HG02970 (cell line): Measurements from ENCODE around the gene MATK.

ENCODE experiments used
- ATAC-seq: cut with Tn5 transposase; IDR thresholded peaks from one replicate; pipeline ENCODE4 v1.9.1; 2021; ENCODE audit warnings: mild to moderate bottlenecking, moderate library complexity, moderate number of reproducible peaks; ENCODE audit not compliant: unreplicated experiment, low FRiP score

MATK gene

DNA sequence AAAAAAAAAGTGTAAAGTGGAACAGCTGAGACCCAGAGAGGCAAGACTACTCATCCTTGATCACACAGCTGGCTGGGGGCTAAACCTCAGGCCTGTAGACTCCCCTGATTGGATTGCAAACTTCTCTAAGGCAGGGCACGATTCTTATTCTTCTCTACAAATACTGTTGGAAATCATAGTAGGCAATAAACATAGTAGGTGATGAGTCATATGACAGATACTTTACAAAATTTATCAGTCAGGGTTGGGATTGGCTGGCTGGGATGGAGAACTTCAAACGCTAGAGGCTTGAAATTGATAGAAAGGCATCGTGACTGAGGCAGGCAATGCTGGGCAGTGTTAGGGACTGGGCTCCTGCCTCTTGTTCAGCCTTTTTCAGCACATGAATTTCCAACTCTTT, 5.9 kb upstream of the MATK start:
- ATAC-seq = no peak

DNA sequence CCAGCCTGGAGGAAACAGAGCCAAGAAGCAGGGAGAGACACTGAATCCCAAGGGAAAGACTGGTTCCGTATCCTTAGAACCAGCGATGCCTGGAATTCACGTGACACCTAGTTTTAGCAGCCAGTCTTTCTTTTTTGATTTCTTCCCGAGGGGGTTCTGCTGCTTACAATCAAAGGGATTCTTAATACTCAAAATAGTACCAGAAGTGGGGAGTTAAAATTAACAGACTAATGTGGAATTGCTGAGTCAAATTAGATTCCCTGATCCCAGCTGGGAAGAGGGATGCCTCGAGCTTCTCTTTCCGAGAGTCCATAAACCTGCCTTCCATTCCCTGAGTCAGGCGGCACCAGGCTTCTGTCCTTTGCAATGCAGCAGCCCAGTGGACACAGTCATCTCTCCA, 4.8 kb upstream of the MATK start:
- ATAC-seq = no peak

DNA sequence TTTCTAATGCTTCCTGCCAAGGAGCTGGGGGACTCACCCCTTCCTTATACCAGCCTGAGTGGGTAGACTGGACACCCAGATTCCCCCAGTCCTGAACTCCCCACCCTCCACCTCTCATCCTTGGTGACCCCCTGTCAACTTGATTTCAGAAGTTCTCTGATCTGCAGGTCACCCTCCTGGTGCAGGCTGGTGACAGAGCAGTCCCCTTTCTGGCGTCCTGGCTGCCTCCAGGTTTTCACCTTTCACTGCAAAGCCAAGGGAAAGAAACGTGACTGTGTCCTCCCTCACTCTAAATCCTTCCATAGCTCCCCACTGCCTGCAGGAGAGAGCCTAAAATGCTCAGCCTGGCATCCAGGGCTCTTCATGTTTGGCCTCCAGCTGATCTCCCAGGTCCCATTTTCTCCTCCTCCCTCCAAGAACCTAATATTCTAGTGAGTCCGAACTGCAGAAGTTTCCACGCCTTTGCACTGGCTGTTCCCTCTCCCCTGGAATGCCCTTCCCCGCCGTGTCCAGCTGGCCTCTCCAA, 4.1 kb upstream of the MATK start:
- ATAC-seq = no peak

DNA sequence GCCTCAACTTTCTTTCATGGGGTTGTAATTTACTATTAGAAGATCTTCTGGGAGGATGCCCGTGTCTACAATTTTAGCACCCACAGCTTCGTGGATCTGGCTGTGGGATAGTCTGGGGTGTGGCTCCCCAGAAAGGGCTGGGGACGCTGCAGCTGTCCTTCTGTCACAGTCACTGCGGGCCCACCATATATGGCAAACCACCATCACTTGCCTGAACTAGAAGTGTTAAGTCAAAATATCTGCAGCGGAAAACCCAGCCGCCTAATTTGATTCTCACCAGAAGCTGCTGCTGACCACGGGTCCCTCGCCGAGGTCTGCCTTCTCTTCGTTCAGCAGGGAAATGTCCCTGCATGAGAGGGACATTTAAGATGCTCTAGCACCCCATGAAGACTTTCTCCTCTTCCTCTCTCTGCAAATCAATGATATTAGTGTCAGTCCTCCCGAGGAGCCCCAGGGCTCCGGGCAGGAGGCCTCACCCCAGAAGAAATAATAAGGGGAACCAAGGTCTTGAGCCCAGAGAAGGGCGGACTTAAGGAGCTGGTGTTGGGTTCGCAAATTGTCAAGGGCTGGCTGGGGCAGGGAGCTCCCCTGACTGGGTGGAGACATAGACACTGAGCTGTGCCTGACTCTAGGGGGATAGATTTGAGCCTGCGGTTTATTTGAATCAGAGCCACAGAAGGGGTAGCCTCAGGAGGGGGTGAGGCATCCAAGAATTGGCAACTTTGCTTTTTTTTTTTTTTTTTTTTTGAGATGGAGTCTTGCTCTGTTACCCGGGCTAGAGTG, 3.0 kb upstream of the MATK start:
- ATAC-seq = no peak

DNA sequence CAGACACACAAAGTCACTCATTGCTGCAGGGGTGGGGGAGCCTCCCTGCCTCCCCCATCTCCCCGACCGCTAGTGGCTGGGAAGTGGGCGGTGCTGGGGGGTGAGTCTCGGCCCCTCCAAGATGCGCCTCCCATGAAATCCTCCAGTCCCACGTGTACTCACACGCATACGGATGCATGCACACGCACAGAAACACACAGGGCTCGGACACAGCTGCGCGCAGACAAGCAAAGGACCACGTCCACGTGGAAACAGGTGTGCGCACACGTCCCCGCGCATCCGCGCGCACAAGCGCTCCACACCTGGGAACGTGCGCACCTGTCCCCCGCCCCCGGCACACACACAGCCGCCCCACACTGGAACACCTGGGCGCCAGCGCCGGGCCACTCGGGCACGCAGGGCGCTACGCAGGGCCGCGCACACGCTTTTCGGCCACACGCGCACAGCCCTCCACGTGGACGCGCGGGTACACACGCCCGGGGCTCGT, 687 bp downstream of the MATK start:
- ATAC-seq = no peak

DNA sequence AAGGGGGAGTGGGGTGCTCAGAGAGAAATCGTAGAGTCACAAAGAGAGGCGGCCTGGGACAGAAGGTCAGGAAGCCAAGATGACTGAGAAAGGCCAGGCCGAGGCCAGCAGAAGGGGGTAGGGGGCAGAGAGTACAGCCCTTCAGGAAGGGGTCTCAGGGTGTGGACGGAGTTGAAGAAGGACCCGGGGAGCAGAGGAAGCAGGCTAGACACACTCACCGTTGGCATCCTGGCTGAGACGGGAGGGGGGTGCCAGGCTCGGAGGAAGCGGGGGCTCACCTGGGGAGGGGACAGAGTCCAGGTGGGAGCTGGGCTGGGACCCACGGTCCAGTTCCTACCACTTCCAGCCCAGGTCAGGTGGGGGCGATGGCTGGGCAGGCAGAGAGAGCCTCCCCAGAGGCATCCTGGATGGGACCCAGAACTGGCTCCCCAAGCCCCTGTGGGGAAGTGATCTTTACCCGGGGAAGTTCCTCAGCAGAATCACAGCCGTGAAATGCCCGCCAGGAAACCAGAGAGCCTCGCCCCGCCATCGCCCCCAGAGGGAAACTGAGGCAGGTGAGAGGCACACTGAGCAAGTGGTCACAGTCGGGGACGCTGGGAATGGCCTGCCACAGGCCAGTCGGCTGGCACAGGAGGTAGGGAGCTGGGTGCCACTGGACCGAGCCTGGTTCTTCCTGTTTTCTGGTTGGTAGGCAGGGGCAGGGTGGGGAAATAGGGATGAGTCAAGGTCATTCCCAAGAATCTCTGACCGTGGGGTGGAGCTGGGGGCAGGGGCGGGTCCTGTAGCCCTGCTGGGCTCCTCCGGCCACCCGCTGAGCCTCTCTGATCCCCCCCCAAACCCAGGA, 1.4 kb downstream of the MATK start:
- no peak for ATAC-seq

DNA sequence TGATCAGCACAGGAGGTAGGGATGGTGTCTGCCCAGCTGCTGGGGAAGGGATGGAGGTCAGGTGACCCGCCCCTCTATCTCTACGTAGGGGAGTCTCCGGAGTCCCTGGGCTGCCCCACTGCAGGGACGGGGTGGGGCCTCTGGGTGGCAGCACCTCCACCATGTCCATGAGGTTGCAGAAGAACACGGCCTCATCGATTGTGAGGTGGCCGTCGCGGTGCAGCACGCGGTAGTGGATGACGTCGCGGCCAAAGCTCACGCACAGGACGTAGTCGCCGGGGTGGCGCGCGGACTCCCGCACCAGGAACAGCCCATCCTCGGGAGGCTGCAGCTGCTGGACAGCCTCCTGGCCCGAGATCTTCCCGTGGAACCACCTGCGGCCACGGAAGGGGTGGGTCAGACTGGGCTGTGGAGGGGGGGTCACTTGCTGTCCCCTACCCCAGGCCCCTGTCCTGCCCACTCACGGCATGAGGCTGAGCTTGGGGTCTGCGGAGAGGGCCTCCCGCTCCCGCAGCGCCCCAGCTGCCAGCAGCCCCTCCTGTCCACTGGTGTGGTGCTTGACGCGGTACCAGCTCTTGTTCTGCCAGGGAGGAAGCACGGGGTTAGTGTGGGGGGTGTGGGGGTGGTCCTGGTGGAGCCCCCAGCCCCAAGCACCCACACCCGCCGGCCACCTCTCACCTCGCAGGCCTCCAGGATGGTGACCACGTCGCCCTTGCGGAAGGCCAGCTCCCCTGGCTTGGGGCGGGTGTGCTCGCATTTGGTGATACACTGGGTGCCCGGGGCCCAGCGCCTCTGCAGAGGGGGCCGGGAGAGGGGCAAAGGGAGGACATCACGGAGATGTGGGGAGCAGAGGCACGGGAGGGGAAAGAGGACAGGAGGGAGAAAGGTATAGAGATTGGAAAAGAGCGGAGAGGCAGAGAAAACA, 2.3 kb downstream of the MATK start:
- no peak for ATAC-seq

DNA sequence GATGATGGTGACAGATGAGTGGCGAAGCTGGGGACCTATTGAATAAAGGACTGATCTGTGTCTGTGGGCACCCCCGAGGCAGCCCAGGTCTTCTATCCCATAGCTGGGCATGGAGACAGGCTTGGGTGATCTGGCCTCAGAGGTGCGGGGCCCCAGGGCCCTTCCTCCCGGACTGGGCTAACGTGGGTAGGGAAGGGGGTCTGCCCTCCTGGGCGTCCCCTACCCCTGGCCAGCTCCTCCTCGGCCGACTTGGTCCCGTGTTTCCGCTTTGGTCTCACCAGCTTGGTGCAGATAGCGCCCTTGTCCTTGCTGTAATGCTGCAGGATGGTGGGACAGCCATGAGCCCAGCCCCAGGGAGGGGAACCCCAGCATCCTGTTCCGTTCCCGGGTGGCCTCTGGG, 3.3 kb downstream of the MATK start:
- no peak for ATAC-seq

DNA sequence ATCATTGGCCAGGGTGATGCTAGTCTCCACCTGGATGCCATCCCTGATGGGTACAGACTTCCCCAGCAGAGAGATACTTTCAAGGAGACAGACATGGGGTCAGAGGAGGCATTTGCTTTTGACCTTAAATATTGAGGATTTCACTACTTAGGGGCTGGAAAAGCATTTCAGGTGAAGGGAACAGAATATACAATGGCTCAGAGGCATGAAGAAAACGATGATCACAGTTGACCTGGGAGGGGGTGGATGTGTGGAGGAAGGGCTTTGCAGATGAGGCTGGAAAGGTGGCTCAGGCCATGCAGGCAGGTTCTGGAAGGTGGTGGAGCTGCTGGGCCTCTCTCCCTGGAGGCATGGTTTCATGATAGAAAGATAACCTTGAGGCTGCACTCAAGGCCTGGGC, 3.9 kb downstream of the MATK start:
- ATAC-seq = no peak

DNA sequence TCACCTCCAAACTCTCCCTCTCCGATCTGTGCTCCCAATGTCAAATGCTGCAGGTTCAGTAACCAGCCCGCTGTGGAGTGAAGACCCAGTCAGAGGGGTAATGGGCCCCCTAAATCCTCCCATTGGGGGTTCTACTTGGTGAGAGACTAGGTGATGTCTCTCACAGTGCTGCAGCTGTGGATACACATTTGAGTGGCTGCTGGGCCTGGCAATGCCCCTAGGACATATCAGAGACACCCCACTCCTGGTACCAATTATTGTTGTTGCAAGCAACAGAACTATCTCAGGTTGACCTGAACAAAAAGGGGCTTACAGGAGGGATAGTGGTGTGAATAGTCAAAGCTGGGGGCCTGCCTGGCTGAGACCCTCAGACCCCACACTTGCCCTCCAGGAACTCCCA, 4.6 kb downstream of the MATK start:
- no peak for ATAC-seq

DNA sequence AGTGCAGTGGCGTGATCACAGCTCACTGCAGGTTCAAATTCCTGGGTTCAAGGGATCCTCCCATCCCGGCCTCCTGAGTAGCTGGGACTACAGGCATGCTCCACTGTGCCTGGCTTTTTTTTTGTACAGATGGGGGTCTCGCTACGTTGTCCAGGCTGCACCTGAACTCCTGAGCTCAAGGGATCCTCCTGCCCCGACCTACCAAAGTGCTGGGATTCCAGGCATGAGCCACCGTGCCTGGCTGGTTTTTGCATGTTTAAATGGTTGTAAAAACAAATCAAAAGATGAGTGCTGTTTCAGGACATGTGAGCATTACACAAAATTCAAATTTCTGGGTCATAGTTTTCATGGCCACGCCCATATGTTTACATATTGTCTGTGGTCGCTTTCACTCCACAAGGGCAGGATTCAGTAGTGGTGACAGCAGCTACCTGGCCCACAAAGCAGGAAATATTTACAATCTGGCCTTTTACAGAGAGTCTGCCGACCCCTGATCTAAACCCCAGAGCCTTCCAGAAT, 5.3 kb downstream of the MATK start:
- no peak for ATAC-seq

DNA sequence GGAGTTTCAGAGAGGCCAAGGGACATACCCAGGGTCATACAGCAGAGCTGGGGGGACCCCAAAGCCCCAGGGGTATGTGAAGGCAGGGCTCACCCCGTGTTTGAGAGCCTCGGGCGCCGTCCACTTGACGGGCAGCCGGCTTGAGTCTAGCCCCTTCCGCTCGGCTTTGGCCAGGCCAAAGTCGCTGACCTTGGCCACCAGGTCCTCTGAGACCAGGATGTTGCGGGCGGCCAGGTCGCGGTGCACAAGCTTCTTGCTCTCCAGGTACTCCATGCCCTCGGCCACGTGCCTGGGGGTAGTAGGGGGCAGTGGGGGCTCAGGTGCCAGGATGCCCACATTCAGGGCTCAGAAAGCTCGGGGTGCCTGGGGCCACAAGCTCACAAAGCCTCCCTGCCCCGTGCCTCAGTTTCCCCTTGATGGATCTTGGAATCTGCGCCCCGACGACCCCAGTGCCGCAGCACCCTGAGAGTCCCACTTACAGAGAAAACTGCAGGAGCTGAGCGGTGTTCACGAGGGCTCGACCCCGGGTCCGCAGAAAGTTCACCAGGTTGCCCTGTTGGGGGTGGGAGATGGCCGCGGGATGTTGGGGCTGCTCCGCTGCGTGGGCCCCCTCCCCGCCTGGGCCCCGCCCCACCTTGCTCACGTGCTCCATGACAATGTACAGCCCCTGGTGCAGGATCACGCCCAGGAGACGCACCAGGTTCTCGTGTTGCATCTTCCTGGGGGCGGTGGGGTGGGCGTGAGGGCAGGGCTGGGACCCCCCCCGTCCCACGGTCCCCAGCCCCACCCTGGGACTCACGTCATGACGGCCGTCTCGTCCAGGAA, 7.1 kb downstream of the MATK start:
- ATAC-seq = no peak

DNA sequence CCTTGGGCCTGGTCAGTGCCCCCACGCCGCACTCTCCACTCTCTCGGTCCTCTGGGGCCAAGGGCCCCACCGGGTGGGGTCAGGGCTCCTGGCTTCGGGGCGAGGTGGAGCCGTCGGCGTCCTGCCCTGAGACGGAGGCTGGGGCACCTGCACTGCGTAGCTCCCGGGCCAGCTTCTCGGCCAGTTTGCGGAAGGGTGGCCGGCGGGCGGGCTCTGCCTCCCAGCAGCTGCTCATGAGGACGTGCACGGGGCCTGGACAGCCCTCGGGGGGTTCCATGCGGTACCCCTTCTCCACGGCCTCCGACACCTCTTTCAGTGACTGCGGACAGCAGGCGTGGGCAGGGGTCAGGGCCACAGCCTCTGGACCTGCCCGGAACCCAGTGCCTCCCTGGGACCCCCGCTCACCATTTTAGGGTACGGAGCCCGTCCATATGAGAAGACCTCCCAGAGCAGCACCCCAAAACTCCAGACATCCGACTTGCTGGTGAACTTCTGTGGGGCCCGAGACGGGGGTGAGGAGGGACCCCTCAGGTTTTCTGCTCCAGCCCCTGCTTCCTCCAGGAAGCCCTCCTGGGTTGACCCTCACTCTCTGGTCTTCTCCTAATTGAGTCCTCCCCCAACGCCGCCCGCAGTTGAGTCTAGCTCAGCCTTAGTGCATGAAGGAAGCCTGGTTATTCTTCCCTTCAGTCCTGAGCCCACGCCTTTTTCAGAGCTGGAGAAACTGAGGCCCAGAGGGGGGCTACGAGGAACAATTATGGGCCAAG, 7.9 kb downstream of the MATK start:
- ATAC-seq = no peak

DNA sequence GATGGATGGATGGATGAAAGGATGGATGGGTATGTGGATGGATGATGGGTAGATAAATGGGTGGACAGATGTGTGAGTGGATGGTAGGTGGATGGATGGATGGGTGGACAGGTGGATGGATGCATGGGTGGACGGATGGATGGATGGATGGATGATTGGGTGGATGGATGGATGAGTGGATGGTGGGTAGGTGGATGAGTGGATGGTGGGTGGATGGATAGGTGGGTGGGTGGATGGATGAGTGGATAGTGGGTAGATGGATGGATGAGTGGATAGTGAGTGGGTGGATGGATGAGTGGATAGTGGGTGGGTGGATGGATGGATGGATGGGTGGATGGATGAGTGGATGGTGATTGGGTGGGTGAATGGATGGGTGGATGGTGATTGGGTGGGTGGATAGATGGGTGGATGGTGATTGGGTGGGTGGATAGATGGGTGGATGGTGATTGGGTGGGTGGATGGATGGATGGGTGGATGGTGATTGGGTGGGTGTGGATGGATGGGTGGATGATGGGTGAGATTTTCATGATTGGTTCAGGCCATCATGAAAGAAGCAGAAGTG, 9.6 kb downstream of the MATK start:
- ATAC-seq = no peak

DNA sequence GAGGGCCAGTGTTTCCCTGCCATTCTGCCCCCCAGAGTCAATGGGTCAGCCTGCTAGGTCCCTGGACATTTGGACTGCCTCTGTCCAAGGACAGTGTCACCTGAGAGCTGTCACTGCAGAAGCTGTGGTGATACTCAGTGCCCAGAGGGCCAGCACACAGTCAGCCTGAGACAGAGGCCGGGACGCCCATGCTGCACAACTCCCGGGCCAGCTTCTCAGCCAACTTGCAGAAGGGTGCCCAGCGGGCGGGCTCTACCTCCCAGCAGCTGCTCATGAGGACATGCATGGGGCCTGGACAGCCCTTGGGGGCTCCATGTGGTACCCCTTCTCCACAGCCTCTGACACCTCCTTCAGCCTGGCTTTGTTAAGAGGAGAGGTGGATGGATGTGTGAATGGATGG, 10.3 kb downstream of the MATK start:
- ATAC-seq = no peak

DNA sequence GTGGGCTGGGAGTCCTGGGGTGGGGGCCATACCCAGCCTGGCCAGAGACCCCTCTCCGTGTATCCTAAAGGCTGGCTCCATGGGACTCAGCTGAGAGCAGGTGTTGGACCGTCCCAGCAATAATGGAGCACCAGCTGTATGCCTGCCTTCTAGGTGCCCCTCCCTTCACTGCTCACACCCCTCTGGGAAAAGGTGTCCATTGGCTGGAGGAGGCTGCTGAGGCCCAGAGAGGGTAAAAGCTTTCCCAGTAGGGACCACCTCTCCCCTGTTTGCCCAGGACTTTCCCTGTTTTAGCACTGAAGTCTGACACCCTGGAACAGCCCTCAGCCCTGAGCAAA, 10.8 kb downstream of the MATK start:
- no peak for ATAC-seq

DNA sequence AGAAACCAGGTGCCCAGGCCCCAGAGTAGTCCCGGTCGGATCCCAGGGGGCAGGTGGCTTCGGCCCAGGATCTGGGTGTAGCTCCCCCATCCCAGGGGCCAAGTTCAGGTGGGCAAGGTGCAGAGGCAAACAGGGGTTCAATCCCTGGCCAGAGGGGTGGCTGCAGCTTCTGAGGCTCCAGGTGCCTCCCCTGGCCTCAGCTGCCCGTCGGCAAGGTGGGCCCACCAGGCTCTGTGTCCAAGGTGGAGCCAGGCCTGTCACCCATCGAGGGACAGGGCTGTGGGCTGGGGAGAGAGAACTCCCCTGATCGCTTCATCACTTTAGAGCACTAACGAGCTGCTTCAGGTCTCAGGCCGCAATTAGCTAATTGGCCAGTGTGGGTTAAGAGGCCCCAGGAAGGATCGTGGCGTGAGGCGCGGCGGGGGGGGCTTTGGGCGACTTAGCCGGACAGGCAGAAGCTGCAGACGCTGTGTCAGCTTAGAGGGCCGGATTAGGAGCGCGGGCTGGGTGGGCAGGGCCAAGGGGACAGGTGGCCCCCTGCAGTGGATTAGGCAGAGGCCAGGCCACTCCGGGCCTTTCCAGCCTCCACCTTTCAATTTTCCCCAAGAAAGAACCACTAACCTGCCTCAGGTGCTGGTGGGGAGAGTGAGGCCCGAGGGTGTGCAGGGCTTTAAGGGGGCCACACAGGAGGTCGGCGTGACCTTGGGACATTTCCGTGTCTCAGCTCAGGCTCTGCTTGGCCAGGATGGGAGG, 11.4 kb downstream of the MATK start:
- ATAC-seq = no peak
